HG03378 (cell line): ENCODE results near the gene ADAMTS6.

ENCODE experiments used
- ATAC-seq: cut with Tn5 transposase; IDR thresholded peaks from one replicate; pipeline ENCODE4 v1.9.1; 2021; ENCODE audit warnings: mild to moderate bottlenecking, moderate library complexity; ENCODE audit not compliant: unreplicated experiment

ADAMTS6 gene

GRCh38 chr5:65111961-65112658 is 369.6 kb downstream of the ADAMTS6 start:
- no peak for ATAC-seq

GRCh38 chr5:65108786-65109743 is 372.7 kb downstream of the ADAMTS6 start:
- ATAC-seq: no peak

- ATAC-seq: peak; percentile 42
These were observed 376.4 kb downstream of the ADAMTS6 start for GRCh38 chr5:65105301-65105700.

GRCh38 chr5:65104831-65105230 is 376.9 kb downstream of the ADAMTS6 start:
- no peak for ATAC-seq

GRCh38 chr5:65103756-65104440 is 377.8 kb downstream of the ADAMTS6 start:
- ATAC-seq: no peak

GRCh38 chr5:65102976-65103711 is 378.6 kb downstream of the ADAMTS6 start:
- peak; percentile 50 for ATAC-seq

- ATAC-seq: no peak
These were observed 379.2 kb downstream of the ADAMTS6 start for GRCh38 chr5:65102371-65102975.

- ATAC-seq: no peak
These were observed 380.1 kb downstream of the ADAMTS6 start for GRCh38 chr5:65101632-65102100.

GRCh38 chr5:65100911-65101631 is 380.6 kb downstream of the ADAMTS6 start:
- no peak for ATAC-seq
